Lower leg skin (tissue), 3 donors: ENCODE results near the gene PACS2.

Experiments
- CTCF ChIP-seq, 3 donors: fragments of 450-650 bp; IDR thresholded peaks; one replicate each; pipeline ENCODE4 v1.5.1; 2016; ENCODE audit warnings: antibody characterized with exemption in 3 of 3, mild to moderate bottlenecking in 3 of 3, moderate library complexity in 2 of 3
- POLR2A ChIP-seq, 2 donors: fragments of 450-650 bp; IDR thresholded peaks; one replicate each; pipeline ENCODE4 v1.6.1; 2016 to 2017; ENCODE audit warnings: antibody characterized with exemption in 2 of 2, mild to moderate bottlenecking in 1 of 2, moderate library complexity in 1 of 2

DNA sequence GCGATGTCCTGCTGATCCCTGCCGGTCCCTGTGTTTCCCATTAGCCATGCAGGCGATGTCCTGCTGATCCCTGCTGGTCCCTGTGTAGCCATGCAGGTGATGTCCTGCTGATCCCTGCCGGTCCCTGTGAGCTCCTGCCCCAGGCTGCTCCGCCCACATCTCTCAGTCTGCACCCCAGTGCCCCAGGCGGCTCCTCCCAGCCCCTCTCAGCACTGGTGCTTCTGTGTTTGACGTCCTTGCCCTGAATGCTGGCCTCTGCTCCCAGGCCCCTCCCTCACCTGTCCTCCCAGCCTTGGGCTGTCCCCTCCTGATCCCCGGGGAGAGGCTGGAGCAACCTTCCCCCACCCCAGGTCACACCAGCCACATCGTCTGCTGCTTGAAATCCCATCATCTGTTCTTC lies 42.4 kb downstream of the PACS2 start:
- TF ChIP-seq POLR2A (IDR thresholded peaks at IDR 0.05) (no peak), CTCF (IDR thresholded peaks at IDR 0.05) (no peak)
